Fibroblast of the aortic adventitia (primary cell): Measurements from ENCODE around the gene KIF25. TPM values are rescaled to one million over a fixed set of nuclear protein-coding genes. Genes with fewer than 3 reads are reported as not detected.

Experiments used
- DNase-seq: peaks from one replicate; pipeline ENCODE4 v3.0.0-alpha.2; 2010; ENCODE audit warnings: low read depth
- H3K4me3 ChIP-seq: 2 replicates; pipeline ENCODE4 v1.5.1; 2011; ENCODE audit warnings: low read depth, mild to moderate bottlenecking, control low read depth, low read length, moderate library complexity
- total RNA-seq: library from RNA; depleted of rRNA; stranded (reverse); fragments of >200 nt; gene quantifications from 2 replicates; pipeline ENCODE4 v1.2.3, GENCODE V29; 2012; ENCODE audit warnings: low replicate concordance
- TF ChIP-seq, protein P1 (sequence below): IDR thresholded peaks from 2 replicates; pipeline ENCODE4 v1.5.1; 2011; ENCODE audit warnings: mild to moderate bottlenecking, low read length, control low read depth, inconsistent platforms; ENCODE audit not compliant: insufficient read depth

KIF25 gene
- total RNA-seq, 1 donor: not detected

- no peak overlapping the region for H3K4me3 ChIP-seq
- no peak for DNase-seq
- TF ChIP-seq, protein P1, sequence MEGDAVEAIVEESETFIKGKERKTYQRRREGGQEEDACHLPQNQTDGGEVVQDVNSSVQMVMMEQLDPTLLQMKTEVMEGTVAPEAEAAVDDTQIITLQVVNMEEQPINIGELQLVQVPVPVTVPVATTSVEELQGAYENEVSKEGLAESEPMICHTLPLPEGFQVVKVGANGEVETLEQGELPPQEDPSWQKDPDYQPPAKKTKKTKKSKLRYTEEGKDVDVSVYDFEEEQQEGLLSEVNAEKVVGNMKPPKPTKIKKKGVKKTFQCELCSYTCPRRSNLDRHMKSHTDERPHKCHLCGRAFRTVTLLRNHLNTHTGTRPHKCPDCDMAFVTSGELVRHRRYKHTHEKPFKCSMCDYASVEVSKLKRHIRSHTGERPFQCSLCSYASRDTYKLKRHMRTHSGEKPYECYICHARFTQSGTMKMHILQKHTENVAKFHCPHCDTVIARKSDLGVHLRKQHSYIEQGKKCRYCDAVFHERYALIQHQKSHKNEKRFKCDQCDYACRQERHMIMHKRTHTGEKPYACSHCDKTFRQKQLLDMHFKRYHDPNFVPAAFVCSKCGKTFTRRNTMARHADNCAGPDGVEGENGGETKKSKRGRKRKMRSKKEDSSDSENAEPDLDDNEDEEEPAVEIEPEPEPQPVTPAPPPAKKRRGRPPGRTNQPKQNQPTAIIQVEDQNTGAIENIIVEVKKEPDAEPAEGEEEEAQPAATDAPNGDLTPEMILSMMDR: no peak
These were observed 95.6 kb downstream of the KIF25 start for GRCh38 chr6:168093071-168093505.

DNA sequence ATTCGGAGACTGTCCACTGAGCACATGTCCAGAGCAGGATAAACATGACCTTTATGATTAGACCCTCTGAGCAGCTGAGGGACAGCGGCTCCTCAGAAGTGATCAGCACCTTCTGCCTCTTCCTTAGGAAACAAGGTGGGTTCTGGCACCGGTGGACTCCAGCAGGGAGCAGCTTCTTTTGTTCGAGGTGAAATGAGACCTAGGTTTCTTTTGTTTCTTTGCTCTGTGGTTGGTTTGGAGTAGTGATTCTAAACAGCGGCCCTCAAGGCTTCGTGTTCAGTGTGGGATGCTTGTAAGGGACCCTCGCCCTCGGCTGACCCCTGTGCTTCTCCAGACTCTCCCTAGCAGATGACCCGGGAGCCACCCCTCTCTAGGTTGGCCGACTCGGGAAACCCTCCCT is 96.2 kb downstream of the KIF25 start:
- no peak for DNase-seq
- no peak overlapping the region for H3K4me3 ChIP-seq
- TF ChIP-seq, protein P1: no peak

Other genes starting within 250 kb of the KIF25 start
- gene AFDN, start 170.8 kb upstream of the KIF25 start, total RNA-seq: 29.2 and 136 TPM in 2 replicates
- gene FRMD1, start 81.5 kb downstream of the KIF25 start, total RNA-seq: not detected in 2 replicates